Measurements from ENCODE around the gene PHF21A.

PHF21A gene

GRCh38 chr11:46047520-46047919 lies 73.7 kb downstream of the PHF21A start:
- H2AFZ ChIP-seq (ENCODE audit: low read length), result no peak overlapping the region
- H3F3A ChIP-seq (ENCODE audit: insufficient read depth, low read length), result no peaks in the 10 kb centered on the region
- H3K27ac ChIP-seq (ENCODE audit: low read depth, low read length, poor library complexity, severe bottlenecking), result no peak overlapping the region
- H3K9me3 ChIP-seq (ENCODE audit: low read length), result no peaks in the 10 kb centered on the region
- H3K4me1 ChIP-seq (ENCODE audit: insufficient read depth, low read length, severe bottlenecking), result no peaks in the 10 kb centered on the region
- no peaks in the 10 kb centered on the region for H3K9me2 ChIP-seq (ENCODE audit: low read depth, low read length)
- H3K9ac ChIP-seq (ENCODE audit: low read length), result no peak overlapping the region
- no peaks in the 10 kb centered on the region for H3K79me2 ChIP-seq (ENCODE audit: insufficient read depth, low read length)
- TF ChIP-seq CTCF (IDR thresholded peaks at IDR 0.05; ENCODE audit: low read length), result no peak
- no peak for TF ChIP-seq EZH2 (IDR thresholded peaks at IDR 0.05; ENCODE audit: borderline replicate concordance, low read length)
- peaks cover 20% of the 10 kb centered on the region for H3K36me3 ChIP-seq (ENCODE audit: insufficient read depth, low read length)
- no peaks in the 10 kb centered on the region for H4K20me1 ChIP-seq (ENCODE audit: insufficient read depth, low read length)
- H3K4me3 ChIP-seq (ENCODE audit: low read depth, low read length, poor library complexity, severe bottlenecking), result no peak overlapping the region
- no peaks in the 10 kb centered on the region for H3K27me3 ChIP-seq (ENCODE audit: insufficient read depth, low read length)
- no peak overlapping the region for H3K4me2 ChIP-seq (ENCODE audit: low read length)

GRCh38 chr11:46045811-46046210 lies 75.4 kb downstream of the PHF21A start:
- TF ChIP-seq CTCF (IDR thresholded peaks at IDR 0.05; ENCODE audit: low read length), result no peak
- no peak for TF ChIP-seq EZH2 (IDR thresholded peaks at IDR 0.05; ENCODE audit: borderline replicate concordance, low read length)
- Histone ChIP-seq H3K79me2 (ENCODE audit: insufficient read depth, low read length) (no peaks in the 10 kb centered on the region), H3K4me3 (ENCODE audit: low read depth, low read length, poor library complexity, severe bottlenecking) (no peak overlapping the region), H3K27ac (ENCODE audit: low read depth, low read length, poor library complexity, severe bottlenecking) (no peak overlapping the region), H3K9ac (ENCODE audit: low read length) (no peak overlapping the region), H3K27me3 (ENCODE audit: insufficient read depth, low read length) (no peaks in the 10 kb centered on the region), H3K4me2 (ENCODE audit: low read length) (no peak overlapping the region), H4K20me1 (ENCODE audit: insufficient read depth, low read length) (no peaks in the 10 kb centered on the region), H3K9me2 (ENCODE audit: low read depth, low read length) (no peaks in the 10 kb centered on the region), H3K4me1 (ENCODE audit: insufficient read depth, low read length, severe bottlenecking) (no peaks in the 10 kb centered on the region), H3F3A (ENCODE audit: insufficient read depth, low read length) (no peaks in the 10 kb centered on the region), H3K36me3 (ENCODE audit: insufficient read depth, low read length) (peaks cover 20% of the 10 kb centered on the region), H2AFZ (ENCODE audit: low read length) (no peak overlapping the region), H3K9me3 (ENCODE audit: low read length) (no peaks in the 10 kb centered on the region)

- H3K4me3 ChIP-seq (ENCODE audit: low read depth, low read length, poor library complexity, severe bottlenecking), result no peak overlapping the region
- H3K27me3 ChIP-seq (ENCODE audit: insufficient read depth, low read length), result no peaks in the 10 kb centered on the region
- no peaks in the 10 kb centered on the region for H3K9me3 ChIP-seq (ENCODE audit: low read length)
- H3K4me1 ChIP-seq (ENCODE audit: insufficient read depth, low read length, severe bottlenecking), result no peaks in the 10 kb centered on the region
- H4K20me1 ChIP-seq (ENCODE audit: insufficient read depth, low read length), result no peaks in the 10 kb centered on the region
- peaks cover 20% of the 10 kb centered on the region for H3K36me3 ChIP-seq (ENCODE audit: insufficient read depth, low read length)
- no peak overlapping the region for H3K9ac ChIP-seq (ENCODE audit: low read length)
- no peak for TF ChIP-seq CTCF (IDR thresholded peaks at IDR 0.05; ENCODE audit: low read length)
- TF ChIP-seq EZH2 (IDR thresholded peaks at IDR 0.05; ENCODE audit: borderline replicate concordance, low read length), result no peak
- H3K27ac ChIP-seq (ENCODE audit: low read depth, low read length, poor library complexity, severe bottlenecking), result no peak overlapping the region
- no peak overlapping the region for H2AFZ ChIP-seq (ENCODE audit: low read length)
- H3K79me2 ChIP-seq (ENCODE audit: insufficient read depth, low read length), result no peaks in the 10 kb centered on the region
- no peaks in the 10 kb centered on the region for H3F3A ChIP-seq (ENCODE audit: insufficient read depth, low read length)
- no peak overlapping the region for H3K4me2 ChIP-seq (ENCODE audit: low read length)
- H3K9me2 ChIP-seq (ENCODE audit: low read depth, low read length), result no peaks in the 10 kb centered on the region
These were observed 76.7 kb downstream of the PHF21A start for GRCh38 chr11:46044601-46045000.

Data from OCI-LY1 (cell line).